Measurements from ENCODE around the gene COL24A1.

COL24A1 gene

GRCh38 chr1:85889870-85890269, 266.7 kb downstream of the COL24A1 start:
- H3K27me3 ChIP-seq (ENCODE audit: control insufficient read depth, low read length) = peaks cover 3% of the 10 kb centered on the region; the same call in 1 of the 2 replicates
- H3K9me2 ChIP-seq (replicated peaks; ENCODE audit: control insufficient read depth, low read length) = no peaks in the 10 kb centered on the region
- H3K4me1 ChIP-seq (ENCODE audit: control insufficient read depth, low read length) = no peaks in the 10 kb centered on the region
- TF ChIP-seq CTCF (IDR thresholded peaks at IDR 0.05; ENCODE audit: low read depth, low read length, poor library complexity, severe bottlenecking) (no peak), EZH2phosphoT487 (IDR thresholded peaks at IDR 0.05; ENCODE audit: borderline replicate concordance, low read length) (no peak)
- H3K79me2 ChIP-seq (ENCODE audit: control insufficient read depth, low read length) = no peaks in the 10 kb centered on the region
- H3K4me3 ChIP-seq (ENCODE audit: low read length) = no peak overlapping the region
- H3K9me3 ChIP-seq (ENCODE audit: control insufficient read depth, insufficient read depth, low read length) = no peaks in the 10 kb centered on the region
- no peaks in the 10 kb centered on the region for H3K36me3 ChIP-seq (ENCODE audit: control insufficient read depth, low read length)
- no peak overlapping the region for H3K27ac ChIP-seq (ENCODE audit: low read depth, low read length)
- no peaks in the 10 kb centered on the region for H3F3A ChIP-seq (ENCODE audit: control insufficient read depth, insufficient read depth)
- H3K4me2 ChIP-seq (ENCODE audit: low read length) = no peak overlapping the region
- H4K20me1 ChIP-seq (ENCODE audit: control insufficient read depth, insufficient read depth, low read depth, low read length) = no peaks in the 10 kb centered on the region

- H3K79me2 ChIP-seq (ENCODE audit: control insufficient read depth, low read length) = no peaks in the 10 kb centered on the region
These were observed 267.7 kb downstream of the COL24A1 start for GRCh38 chr1:85888921-85889320.

DNA sequence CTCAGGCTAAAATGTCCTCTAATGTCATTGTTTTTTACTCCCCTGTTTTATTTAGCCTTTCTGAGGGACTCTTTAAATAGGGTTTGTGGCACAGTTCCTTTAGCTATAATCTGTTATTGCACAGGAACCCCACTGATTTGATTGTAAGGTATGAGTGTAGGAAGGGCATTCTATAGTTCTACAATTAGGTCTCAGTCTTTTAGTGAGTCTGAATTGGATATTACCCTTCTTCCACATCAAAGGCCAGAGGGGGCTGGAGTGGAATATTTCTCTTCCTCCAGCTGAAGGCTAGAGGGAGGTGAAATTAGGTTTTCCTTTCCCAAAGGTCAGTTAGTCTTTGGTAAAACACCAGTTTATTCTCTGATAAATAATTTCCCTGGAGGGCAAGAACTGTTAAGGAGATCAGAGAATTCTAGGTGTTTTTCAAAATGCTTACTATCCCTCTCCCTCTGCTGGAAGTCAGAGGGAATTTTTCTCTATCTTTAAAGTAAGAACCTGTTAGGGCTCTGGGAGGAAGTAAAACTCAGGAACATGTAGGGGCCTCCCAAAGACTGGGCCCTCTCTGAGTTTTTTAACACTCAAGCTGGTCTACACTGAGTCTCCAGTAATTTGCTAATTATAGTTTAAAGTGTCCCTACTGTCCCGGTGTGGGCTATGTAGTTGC, 272.1 kb downstream of the COL24A1 start:
- Histone ChIP-seq H3K4me3 (ENCODE audit: low read length) (no peak overlapping the region), H3K79me2 (ENCODE audit: control insufficient read depth, low read length) (no peaks in the 10 kb centered on the region), H3K27ac (ENCODE audit: low read depth, low read length) (no peak overlapping the region), H3K36me3 (ENCODE audit: control insufficient read depth, low read length) (no peaks in the 10 kb centered on the region), H3F3A (ENCODE audit: control insufficient read depth, insufficient read depth) (no peaks in the 10 kb centered on the region), H3K4me2 (ENCODE audit: low read length) (no peak overlapping the region), H3K9me3 (ENCODE audit: control insufficient read depth, insufficient read depth, low read length) (no peaks in the 10 kb centered on the region), H3K27me3 (ENCODE audit: control insufficient read depth, low read length) (no peaks in the 10 kb centered on the region), H4K20me1 (ENCODE audit: control insufficient read depth, insufficient read depth, low read depth, low read length) (no peaks in the 10 kb centered on the region), H3K4me1 (ENCODE audit: control insufficient read depth, low read length) (no peaks in the 10 kb centered on the region), H3K9me2 (replicated peaks; ENCODE audit: control insufficient read depth, low read length) (no peaks in the 10 kb centered on the region)
- TF ChIP-seq EZH2phosphoT487 (IDR thresholded peaks at IDR 0.05; ENCODE audit: borderline replicate concordance, low read length) = no peak
- peak; percentile 29 for TF ChIP-seq CTCF (IDR thresholded peaks at IDR 0.05; ENCODE audit: low read depth, low read length, poor library complexity, severe bottlenecking)

More at GRCh38 chr1:85888921-85889320, 267.7 kb downstream of the COL24A1 start:
- TF ChIP-seq EZH2phosphoT487 (IDR thresholded peaks at IDR 0.05; ENCODE audit: borderline replicate concordance, low read length) (no peak), CTCF (IDR thresholded peaks at IDR 0.05; ENCODE audit: low read depth, low read length, poor library complexity, severe bottlenecking) (no peak)
- Histone ChIP-seq H3K4me2 (ENCODE audit: low read length) (no peak overlapping the region), H3K27me3 (ENCODE audit: control insufficient read depth, low read length) (peaks cover 1% of the 10 kb centered on the region; the same call in 1 of the 2 replicates), H3K9me3 (ENCODE audit: control insufficient read depth, insufficient read depth, low read length) (no peaks in the 10 kb centered on the region), H3F3A (ENCODE audit: control insufficient read depth, insufficient read depth) (no peaks in the 10 kb centered on the region), H3K4me3 (ENCODE audit: low read length) (no peak overlapping the region), H3K4me1 (ENCODE audit: control insufficient read depth, low read length) (no peaks in the 10 kb centered on the region), H4K20me1 (ENCODE audit: control insufficient read depth, insufficient read depth, low read depth, low read length) (no peaks in the 10 kb centered on the region), H3K36me3 (ENCODE audit: control insufficient read depth, low read length) (no peaks in the 10 kb centered on the region), H3K27ac (ENCODE audit: low read depth, low read length) (no peak overlapping the region), H3K9me2 (replicated peaks; ENCODE audit: control insufficient read depth, low read length) (no peaks in the 10 kb centered on the region)

Measured in DOHH2 (cell line).